SU-DHL-6 (cell line): ENCODE measurements around the gene CSNK2A3.

ENCODE experiments used
- H2AFZ ChIP-seq: fragments of 200-600 bp; sonication (generic); 2 replicates; pipeline ENCODE4 v1.6.1; 2014; ENCODE audit warnings: low read depth, mild to moderate bottlenecking, moderate library complexity, mixed read lengths, antibody characterized with exemption, low read length; ENCODE audit not compliant: severe bottlenecking
- H3F3A ChIP-seq: fragments of 200-600 bp; shearing (Covaris generic); 2 replicates; pipeline ENCODE4 v1.6.0; 2016; ENCODE audit warnings: antibody characterized with exemption, mild to moderate bottlenecking; ENCODE audit not compliant: insufficient read depth
- H3K27ac ChIP-seq: fragments of 200-600 bp; sonication (generic); 2 replicates; pipeline ENCODE4 v1.5.1; 2016; ENCODE audit warnings: low read depth, mild to moderate bottlenecking, low read length, moderate library complexity, mixed read lengths
- H3K27me3 ChIP-seq: fragments of 200-600 bp; sonication (generic), shearing (Covaris generic); 2 replicates; pipeline ENCODE4 v1.6.0; 2014; ENCODE audit warnings: mild to moderate bottlenecking, low read length
- H3K36me3 ChIP-seq: fragments of 200-600 bp; sonication (generic); 2 replicates; pipeline ENCODE4 v1.6.1; 2014; ENCODE audit warnings: mild to moderate bottlenecking, low read length, mixed read lengths
- H3K4me2 ChIP-seq: fragments of 300-600, 200-600 bp; shearing (Covaris generic), sonication (generic); 2 replicates; pipeline ENCODE4 v1.6.0; 2014; ENCODE audit warnings: low read length, low read depth, mild to moderate bottlenecking; ENCODE audit not compliant: poor library complexity, severe bottlenecking
- H3K4me3 ChIP-seq: fragments of 200-600 bp; sonication (generic); 2 replicates; pipeline ENCODE4 v1.5.1; 2014; ENCODE audit warnings: antibody characterized with exemption, low read length, mild to moderate bottlenecking, mixed read lengths; ENCODE audit not compliant: insufficient read depth, poor library complexity, severe bottlenecking
- H3K79me2 ChIP-seq: fragments of 200-600 bp; sonication (generic); 2 replicates; pipeline ENCODE4 v1.6.1; 2014; ENCODE audit warnings: mild to moderate bottlenecking, low read length, moderate library complexity; ENCODE audit not compliant: insufficient read depth
- H3K9ac ChIP-seq: fragments of 200-600 bp; sonication (generic); 2 replicates; pipeline ENCODE4 v1.7.0; 2014; ENCODE audit warnings: mild to moderate bottlenecking, low read length
- H3K9me2 ChIP-seq: fragments of 200-600 bp; sonication (generic); replicated peaks from 2 replicates; pipeline ENCODE4 v1.6.1; 2014; ENCODE audit warnings: low read length; ENCODE audit not compliant: insufficient read depth
- H3K9me3 ChIP-seq: fragments of 200-600 bp; sonication (generic); 2 replicates; pipeline ENCODE4 v1.6.1; 2014; ENCODE audit warnings: low read length, mixed read lengths; ENCODE audit not compliant: insufficient read depth
- H4K20me1 ChIP-seq: fragments of 200-600 bp; sonication (generic); 2 replicates; pipeline ENCODE4 v1.6.1; 2014; ENCODE audit warnings: low read depth, mild to moderate bottlenecking, antibody characterized with exemption, low read length, moderate library complexity, mixed read lengths
- EZH2phosphoT487 ChIP-seq: fragments of 200-600 bp; sonication (generic), shearing (Covaris generic); conservative IDR thresholded peaks from 2 replicates; pipeline ENCODE4 v1.6.1; 2018; ENCODE audit warnings: mild to moderate bottlenecking, antibody characterized with exemption, low read length, moderate library complexity, mixed read lengths
- TF ChIP-seq, protein P1 (sequence below): fragments of 200-600 bp; sonication (generic); IDR thresholded peaks from one replicate; pipeline ENCODE4 v1.5.1; 2017; ENCODE audit warnings: antibody characterized with exemption, mild to moderate bottlenecking, low read length, moderate library complexity; ENCODE audit not compliant: insufficient read depth, poor library complexity, severe bottlenecking

The CSNK2A3 gene

DNA sequence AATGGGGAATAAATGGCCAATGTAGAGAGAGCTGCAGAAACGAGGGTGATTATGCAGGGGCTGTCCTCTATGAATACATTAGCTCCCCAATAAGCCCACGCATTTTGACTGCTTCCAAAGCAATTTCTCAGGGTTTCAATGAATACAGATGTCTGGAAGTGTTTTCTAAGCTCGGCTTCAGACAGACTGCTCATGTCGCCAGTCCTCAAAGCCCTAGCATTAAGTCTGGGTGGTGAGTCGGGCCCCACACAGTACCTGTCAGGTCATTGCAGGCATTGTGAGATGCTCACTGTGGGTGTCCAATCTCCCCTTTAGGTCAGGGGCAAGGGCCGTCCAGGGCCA is 17.9 kb upstream of the CSNK2A3 start:
- Histone ChIP-seq H3K27me3 (no peaks in the 10 kb centered on the region), H3K79me2 (no peaks in the 10 kb centered on the region), H3K36me3 (no peaks in the 10 kb centered on the region), H2AFZ (no peak overlapping the region), H3K9me3 (no peaks in the 10 kb centered on the region), H3K4me3 (no peak overlapping the region), H3K4me2 (no peak overlapping the region), H3K9me2 (no peaks in the 10 kb centered on the region), H3K9ac (no peak overlapping the region), H4K20me1 (no peaks in the 10 kb centered on the region), H3F3A (no peaks in the 10 kb centered on the region), H3K27ac (no peak overlapping the region)
- TF ChIP-seq EZH2phosphoT487, result no peak

DNA sequence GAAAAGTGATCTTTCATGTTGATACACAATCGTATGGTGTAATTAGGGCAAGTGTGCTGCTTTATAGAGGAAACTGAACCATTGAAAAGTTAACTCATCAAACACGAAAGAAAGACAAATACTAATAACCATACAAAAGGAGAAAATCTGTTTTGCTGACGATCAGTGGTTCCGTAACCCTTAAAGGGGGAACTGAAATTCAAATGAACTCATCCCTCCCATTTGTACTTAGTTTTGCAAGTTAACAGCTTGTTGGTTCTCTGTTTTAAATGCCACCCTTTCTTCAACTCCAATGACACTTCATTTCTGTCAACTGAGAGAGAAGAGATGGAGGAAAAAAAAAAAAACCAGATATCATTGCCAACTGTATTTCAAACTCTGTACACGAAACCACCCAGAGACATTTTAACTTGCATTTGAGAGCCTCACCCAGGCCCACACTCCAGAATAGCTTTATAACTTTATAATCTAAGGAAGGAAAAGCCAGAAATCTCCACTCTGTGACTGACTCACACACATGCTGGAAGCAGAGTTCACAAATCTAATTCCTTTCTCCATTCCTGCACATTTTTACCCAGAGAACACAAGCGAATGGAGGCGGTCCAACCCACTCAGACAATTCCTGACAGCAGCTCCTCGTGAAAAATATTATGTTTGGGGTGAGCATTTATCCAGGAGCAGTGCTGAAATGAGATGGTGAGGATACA is 17.4 kb upstream of the CSNK2A3 start:
- no peak overlapping the region for H3K9ac ChIP-seq
- no peak overlapping the region for H3K4me2 ChIP-seq
- H3K27ac ChIP-seq, result no peak overlapping the region
- H2AFZ ChIP-seq, result no peak overlapping the region
- H3F3A ChIP-seq, result no peaks in the 10 kb centered on the region
- H3K4me3 ChIP-seq, result no peak overlapping the region
- no peaks in the 10 kb centered on the region for H3K9me2 ChIP-seq
- no peaks in the 10 kb centered on the region for H3K27me3 ChIP-seq
- H3K79me2 ChIP-seq, result no peaks in the 10 kb centered on the region
- no peak for TF ChIP-seq EZH2phosphoT487
- TF ChIP-seq, protein P1, sequence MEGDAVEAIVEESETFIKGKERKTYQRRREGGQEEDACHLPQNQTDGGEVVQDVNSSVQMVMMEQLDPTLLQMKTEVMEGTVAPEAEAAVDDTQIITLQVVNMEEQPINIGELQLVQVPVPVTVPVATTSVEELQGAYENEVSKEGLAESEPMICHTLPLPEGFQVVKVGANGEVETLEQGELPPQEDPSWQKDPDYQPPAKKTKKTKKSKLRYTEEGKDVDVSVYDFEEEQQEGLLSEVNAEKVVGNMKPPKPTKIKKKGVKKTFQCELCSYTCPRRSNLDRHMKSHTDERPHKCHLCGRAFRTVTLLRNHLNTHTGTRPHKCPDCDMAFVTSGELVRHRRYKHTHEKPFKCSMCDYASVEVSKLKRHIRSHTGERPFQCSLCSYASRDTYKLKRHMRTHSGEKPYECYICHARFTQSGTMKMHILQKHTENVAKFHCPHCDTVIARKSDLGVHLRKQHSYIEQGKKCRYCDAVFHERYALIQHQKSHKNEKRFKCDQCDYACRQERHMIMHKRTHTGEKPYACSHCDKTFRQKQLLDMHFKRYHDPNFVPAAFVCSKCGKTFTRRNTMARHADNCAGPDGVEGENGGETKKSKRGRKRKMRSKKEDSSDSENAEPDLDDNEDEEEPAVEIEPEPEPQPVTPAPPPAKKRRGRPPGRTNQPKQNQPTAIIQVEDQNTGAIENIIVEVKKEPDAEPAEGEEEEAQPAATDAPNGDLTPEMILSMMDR, result no peak
- H4K20me1 ChIP-seq, result no peaks in the 10 kb centered on the region
- H3K9me3 ChIP-seq, result no peaks in the 10 kb centered on the region
- H3K36me3 ChIP-seq, result no peaks in the 10 kb centered on the region

- Histone ChIP-seq H4K20me1 (no peaks in the 10 kb centered on the region), H3K9me3 (no peaks in the 10 kb centered on the region), H3K9ac (no peak overlapping the region), H3K4me3 (no peak overlapping the region), H3K4me2 (no peak overlapping the region), H3K27me3 (no peaks in the 10 kb centered on the region), H3K9me2 (no peaks in the 10 kb centered on the region), H2AFZ (no peak overlapping the region), H3K27ac (no peak overlapping the region), H3F3A (no peaks in the 10 kb centered on the region), H3K79me2 (no peaks in the 10 kb centered on the region), H3K36me3 (no peaks in the 10 kb centered on the region)
- TF ChIP-seq EZH2phosphoT487, result no peak
- TF ChIP-seq, protein P1, result no peak
Measured at GRCh38 chr11:11366793-11367192, 13.7 kb upstream of the CSNK2A3 start.

DNA sequence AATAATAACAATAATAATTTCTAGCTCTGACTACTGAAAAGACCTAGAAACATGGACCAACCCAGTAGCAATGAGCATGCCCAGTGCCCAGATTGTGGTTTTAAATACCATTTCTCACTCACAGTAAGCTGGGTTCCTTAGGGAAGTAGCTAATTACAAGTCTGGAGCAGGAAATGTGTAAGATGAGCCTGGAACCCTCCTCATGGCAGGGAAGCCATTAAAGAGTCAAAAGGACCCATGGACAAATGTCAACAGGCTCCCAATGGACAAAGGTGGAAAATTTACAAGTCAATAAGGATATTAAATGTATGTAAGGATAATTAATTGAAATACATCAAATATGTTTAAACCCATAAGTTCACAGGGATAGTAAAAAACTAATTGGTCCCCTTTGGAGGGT is 10.6 kb upstream of the CSNK2A3 start:
- Histone ChIP-seq H3K4me3 (no peak overlapping the region), H3K4me2 (no peak overlapping the region), H3K9ac (no peak overlapping the region), H4K20me1 (no peaks in the 10 kb centered on the region), H3K27me3 (no peaks in the 10 kb centered on the region), H3K36me3 (no peaks in the 10 kb centered on the region), H3K9me3 (no peaks in the 10 kb centered on the region), H3K27ac (no peak overlapping the region), H3K79me2 (no peaks in the 10 kb centered on the region), H2AFZ (no peak overlapping the region), H3F3A (no peaks in the 10 kb centered on the region), H3K9me2 (no peaks in the 10 kb centered on the region)
- TF ChIP-seq EZH2phosphoT487, result no peak
- TF ChIP-seq, protein P1, result no peak
